ENCODE data around the gene LRRC28. TPM values are rescaled to one million over a fixed set of nuclear protein-coding genes. Genes with fewer than 3 reads are reported as not detected.
A peak's percentile ranks its signal among the peaks of the same experiment; 100 is the strongest.

The LRRC28 gene
- total and polyA plus RNA-seq, 12 donors: 3.0 to 31.9 (median 22.5) TPM

GRCh38 chr15:99283717-99284116 is 32.4 kb downstream of the LRRC28 start:
- TF ChIP-seq CTCF (IDR thresholded peaks at IDR 0.05): no peak
- ATAC-seq: no peak
- Histone ChIP-seq H3K36me3 (peaks cover 0 to 7% (median 0%) of the 10 kb centered on the region in 9 donors), H3K9me3 (no peaks in the 10 kb centered on the region), H3K27ac (peak overlapping the region in 1 of 10 donors; percentile 14), H3K4me3 (no peak overlapping the region), H3K4me1 (peaks cover 0 to 23% (median 15%) of the 10 kb centered on the region in 9 donors), H3K27me3 (no peaks in the 10 kb centered on the region)
- no peak for DNase-seq
- intact Hi-C loops (cut with DNase I): loop anchor here in 6 of 10 donors (5.0 to 10.0 kb wide), 10 partner anchors 61 to 629 kb away; partner anchors contain the start of genes LYSMD4 (in 3 of the 6) and MEF2A (in 1 of the 6)

GRCh38 chr15:99291643-99292042 is 40.4 kb downstream of the LRRC28 start:
- H3K4me3 ChIP-seq: no peak overlapping the region

GRCh38 chr15:99295840-99296239 is 44.6 kb downstream of the LRRC28 start:
- no peak for ATAC-seq
- H3K27me3 ChIP-seq: no peaks in the 10 kb centered on the region
- H3K9me3 ChIP-seq: peaks cover 0 to 8% (median 0%) of the 10 kb centered on the region in 11 donors
- no peaks in the 10 kb centered on the region for H3K4me1 ChIP-seq
- no peak for DNase-seq
- H3K4me3 ChIP-seq: no peak overlapping the region
- no peak for TF ChIP-seq CTCF (IDR thresholded peaks at IDR 0.05)
- H3K27ac ChIP-seq: no peak overlapping the region
- peaks cover 0 to 17% (median 0%) of the 10 kb centered on the region in 9 donors for H3K36me3 ChIP-seq
- intact Hi-C loops (cut with DNase I): loop anchor here in 3 of 10 donors (10.0 kb wide), 2 partner anchors 69 to 99 kb away; no protein-coding TSS in a partner anchor

More at GRCh38 chr15:99291643-99292042, 40.4 kb downstream of the LRRC28 start:
- Histone ChIP-seq H3K4me1 (peaks cover 0 to 4% (median 0%) of the 10 kb centered on the region in 9 donors), H3K27ac (no peak overlapping the region), H3K27me3 (no peaks in the 10 kb centered on the region), H3K9me3 (peaks cover 0 to 8% (median 0%) of the 10 kb centered on the region in 11 donors), H3K36me3 (peaks cover 0 to 30% (median 0%) of the 10 kb centered on the region in 9 donors)
- no peak for TF ChIP-seq CTCF (IDR thresholded peaks at IDR 0.05)
- DNase-seq: no peak
- no peak for ATAC-seq
- intact Hi-C loops (cut with DNase I): loop anchor here in 3 of 10 donors (10.0 kb wide), 2 partner anchors 73 to 103 kb away; no protein-coding TSS in a partner anchor

GRCh38 chr15:99296386-99296785 is 45.1 kb downstream of the LRRC28 start:
- H3K9me3 ChIP-seq: peaks cover 0 to 8% (median 0%) of the 10 kb centered on the region in 11 donors
- no peak for TF ChIP-seq CTCF (IDR thresholded peaks at IDR 0.05)
- intact Hi-C loops (cut with DNase I): loop anchor here in 3 of 10 donors (10.0 kb wide), 2 partner anchors 68 to 98 kb away; no protein-coding TSS in a partner anchor
- no peaks in the 10 kb centered on the region for H3K4me1 ChIP-seq
- no peak overlapping the region for H3K27ac ChIP-seq
- no peaks in the 10 kb centered on the region for H3K27me3 ChIP-seq
- no peak overlapping the region for H3K4me3 ChIP-seq
- ATAC-seq (no peak), DNase-seq (no peak)
- WGBS, 2 donors: 92 to 93% methylated on average over 2 of the region's 2 CpGs
- peaks cover 0 to 17% (median 0%) of the 10 kb centered on the region in 9 donors for H3K36me3 ChIP-seq
